HEK293T (cell line): ENCODE measurements around the gene CNKSR3.

Source experiments
- CTCF ChIA-PET: fragments of 350-600 bp; formaldehyde crosslinking; extraction: SDS; loops from one replicate; lab custom pipeline; 2021; ENCODE audit warnings: antibody characterized with exemption, inconsistent platforms; lab: Yijun Ruan, JAX
- POLR2A ChIA-PET: fragments of 350-600 bp; formaldehyde crosslinking; extraction: SDS; loops from one replicate; lab custom pipeline; 2020; ENCODE audit warnings: antibody characterized with exemption, inconsistent platforms; lab: Yijun Ruan, JAX
- DNase-seq: peaks from one replicate; pipeline ENCODE4 v3.0.0; 2012; ENCODE audit warnings: mixed read lengths; ENCODE audit errors: extremely low spot score
- ARNT ChIP-seq: fragments of 450-650 bp; IDR thresholded peaks from 2 replicates; pipeline ENCODE4 v1.6.1; 2017; ENCODE audit warnings: mild to moderate bottlenecking
- BHLHE40 ChIP-seq: fragments of 450-650 bp; IDR thresholded peaks from 2 replicates; pipeline ENCODE4 v1.6.1; 2016; ENCODE audit warnings: mild to moderate bottlenecking, moderate library complexity, borderline replicate concordance
- CTBP1 ChIP-seq: fragments of 450-650 bp; IDR thresholded peaks from 2 replicates; pipeline ENCODE4 v1.6.1; 2016; ENCODE audit warnings: borderline replicate concordance
- ELF4 ChIP-seq: fragments of 450-650 bp; IDR thresholded peaks from 2 replicates; pipeline ENCODE4 v1.6.1; 2017; ENCODE audit warnings: antibody characterized with exemption
- FOXA1 ChIP-seq: fragments of 450-650 bp; IDR thresholded peaks from 2 replicates; pipeline ENCODE4 v1.6.1; 2016; ENCODE audit warnings: mild to moderate bottlenecking
- FOXK2 ChIP-seq: fragments of 450-650 bp; IDR thresholded peaks from 2 replicates; pipeline ENCODE4 v1.6.1; 2016; ENCODE audit warnings: mild to moderate bottlenecking
- FOXM1 ChIP-seq: fragments of 450-650 bp; IDR thresholded peaks from 2 replicates; pipeline ENCODE4 v1.6.1; 2017; ENCODE audit warnings: mild to moderate bottlenecking, borderline replicate concordance
- HDGF ChIP-seq: fragments of 450-650 bp; IDR thresholded peaks from 2 replicates; pipeline ENCODE4 v1.6.1; 2017; ENCODE audit warnings: antibody characterized with exemption, borderline replicate concordance
- L3MBTL2 ChIP-seq: fragments of 450-650 bp; conservative IDR thresholded peaks from 2 replicates; pipeline ENCODE4 v1.6.1; 2016; ENCODE audit warnings: mild to moderate bottlenecking
- LEF1 ChIP-seq: fragments of 450-650 bp; IDR thresholded peaks from 2 replicates; pipeline ENCODE4 v1.6.1; 2017; ENCODE audit warnings: mild to moderate bottlenecking, borderline replicate concordance
- NFRKB ChIP-seq: fragments of 450-650 bp; IDR thresholded peaks from 2 replicates; pipeline ENCODE4 v1.6.1; 2016; ENCODE audit warnings: mild to moderate bottlenecking, moderate library complexity
- PKNOX1 ChIP-seq: fragments of 450-650 bp; IDR thresholded peaks from 2 replicates; pipeline ENCODE4 v1.6.1; 2016
- SP1 ChIP-seq: fragments of 450-650 bp; IDR thresholded peaks from 2 replicates; pipeline ENCODE4 v1.6.1; 2017
- SUZ12 ChIP-seq: fragments of 450-650 bp; IDR thresholded peaks from 2 replicates; pipeline ENCODE4 v1.6.1; 2016; ENCODE audit warnings: mild to moderate bottlenecking
- TARDBP ChIP-seq: fragments of 450-650 bp; IDR thresholded peaks from 2 replicates; pipeline ENCODE4 v1.6.1; 2016
- ZNF384 ChIP-seq: fragments of 450-650 bp; IDR thresholded peaks from 2 replicates; pipeline ENCODE4 v1.6.1; 2016

Gene CNKSR3

GRCh38 chr6:154458565-154459470, 51.7 kb downstream of the CNKSR3 start:
- CTCF ChIA-PET: interaction anchor here (0.5 to 1.0 kb wide), 6 partner anchors 7 to 277 kb away, joined by 3 to 12 read pairs (median 3); partner anchors contain the start of gene CNKSR3
- no peak for TF ChIP-seq FOXM1
- TF ChIP-seq TARDBP: peak; percentile 35; the same call in 1 of the 2 replicates
- POLR2A ChIA-PET: interaction anchor here (1.0 kb wide), 1 partner anchor 12 kb away, joined by 3 read pairs; no protein-coding TSS in a partner anchor
- DNase-seq: no peak

GRCh38 chr6:154457881-154458284, 52.6 kb downstream of the CNKSR3 start:
- TF ChIP-seq SUZ12: no peak
- TF ChIP-seq TARDBP: no peak
- no peak for TF ChIP-seq ZNF384
- TF ChIP-seq SP1: no peak
- TF ChIP-seq BHLHE40: no peak
- no peak for TF ChIP-seq FOXK2
- no peak for TF ChIP-seq ELF4
- TF ChIP-seq NFRKB: no peak
- no peak for TF ChIP-seq HDGF
- no peak for TF ChIP-seq FOXA1
- TF ChIP-seq PKNOX1: no peak
- TF ChIP-seq LEF1: no peak
- no peak for TF ChIP-seq ARNT
- no peak for TF ChIP-seq CTBP1
- TF ChIP-seq FOXM1: no peak
- TF ChIP-seq L3MBTL2: no peak
- no peak for DNase-seq
- CTCF ChIA-PET: interaction anchor here (0.6 to 1.2 kb wide), 4 partner anchors 8 to 99 kb away, joined by 3 to 12 read pairs (median 4); no protein-coding TSS in a partner anchor
- POLR2A ChIA-PET: interaction anchor here (1.0 kb wide), 1 partner anchor 11 kb away, joined by 3 read pairs; no protein-coding TSS in a partner anchor

DNA sequence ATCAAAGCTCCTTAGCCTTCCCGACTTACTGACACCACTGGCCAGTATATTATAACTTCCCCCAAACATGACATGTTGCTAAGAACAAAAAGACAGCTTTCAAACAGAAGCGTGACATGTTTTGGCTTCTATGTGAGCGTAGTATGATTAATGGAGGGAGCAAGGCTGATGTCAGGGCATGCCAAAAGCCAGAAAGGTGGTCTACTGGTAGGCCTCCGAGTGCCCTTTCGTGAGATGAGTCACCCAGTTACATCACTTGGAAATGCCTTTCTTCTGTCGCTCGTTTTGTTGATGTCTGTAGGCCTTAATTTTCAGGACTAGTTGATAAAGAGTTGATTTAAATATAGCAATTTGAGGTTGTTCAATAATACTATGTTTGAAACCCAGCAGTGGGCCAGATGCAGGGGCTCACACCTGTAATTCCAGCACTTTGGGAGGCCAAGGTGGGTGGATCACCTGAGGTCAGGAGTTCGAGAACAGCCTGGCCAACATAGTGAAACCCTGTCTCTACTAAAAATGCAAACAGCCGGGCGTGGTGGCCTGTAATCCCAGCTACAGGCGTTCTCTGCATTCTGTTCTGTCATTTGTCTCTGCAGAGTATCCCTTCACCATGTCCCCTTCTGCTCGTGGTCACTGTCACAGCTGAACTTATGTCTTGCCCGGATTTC, 53.3 kb downstream of the CNKSR3 start:
- ChIA-PET POLR2A (no interaction called here), CTCF (interaction anchor here (0.6 to 1.2 kb wide), 3 partner anchors 8 to 57 kb away, joined by 3 read pairs; no protein-coding TSS in a partner anchor)
- no peak for DNase-seq
- TF ChIP-seq ZNF384 (no peak), PKNOX1 (0 out of 2 replicates have a peak, but pooled peaks have one; percentile 14)

DNA sequence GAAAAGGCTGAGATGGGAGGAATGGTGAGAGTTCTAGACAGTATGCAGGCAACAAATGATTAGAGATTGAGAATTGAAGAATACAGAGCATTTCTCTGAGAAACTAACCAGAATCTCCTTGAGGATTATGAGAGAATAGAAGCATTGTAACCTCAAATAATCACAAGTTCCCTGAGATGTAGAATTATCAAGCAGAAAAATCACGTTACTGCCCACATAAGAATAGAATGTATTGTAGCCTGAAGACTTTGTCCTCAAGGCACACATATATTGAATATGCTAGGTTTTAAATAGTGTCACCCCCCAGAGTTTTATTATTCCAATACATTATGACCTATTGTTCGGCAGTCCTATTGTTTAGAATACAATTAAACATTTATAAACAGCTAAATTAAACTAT, 57.2 kb downstream of the CNKSR3 start:
- TF ChIP-seq BHLHE40: no peak
- no peak for TF ChIP-seq NFRKB
- TF ChIP-seq ELF4: no peak
- no peak for TF ChIP-seq SUZ12
- TF ChIP-seq ZNF384: no peak
- no peak for TF ChIP-seq TARDBP
- DNase-seq: no peak
- POLR2A ChIA-PET: no interaction called here
- CTCF ChIA-PET: no interaction called here

DNA sequence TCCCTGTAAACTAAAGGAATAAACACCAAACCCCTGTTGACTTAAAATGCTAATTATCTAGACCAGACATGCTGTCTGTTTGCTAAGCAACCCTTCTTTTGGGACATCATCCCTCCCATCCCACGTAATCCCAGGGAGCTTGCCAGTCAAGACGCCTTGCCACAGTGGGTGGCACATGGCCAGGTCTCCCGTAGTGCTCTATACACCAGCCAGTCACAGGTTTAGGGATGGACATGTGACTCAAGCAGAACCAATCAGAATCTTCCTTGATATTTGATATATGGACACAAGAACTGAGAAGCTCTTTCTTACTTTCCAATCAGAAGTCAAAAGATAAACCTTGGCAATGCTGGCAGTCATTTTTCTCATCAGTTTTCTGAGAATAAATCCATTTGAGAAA, 60.0 kb downstream of the CNKSR3 start:
- TF ChIP-seq HDGF (no peak), PKNOX1 (no peak), SP1 (no peak), FOXA1 (no peak), ARNT (no peak), BHLHE40 (no peak), CTBP1 (no peak), SUZ12 (no peak), TARDBP (no peak), L3MBTL2 (no peak), LEF1 (no peak), FOXK2 (no peak), ELF4 (no peak), FOXM1 (no peak)
- ChIA-PET CTCF (no interaction called here), POLR2A (no interaction called here)
- no peak for DNase-seq

DNA sequence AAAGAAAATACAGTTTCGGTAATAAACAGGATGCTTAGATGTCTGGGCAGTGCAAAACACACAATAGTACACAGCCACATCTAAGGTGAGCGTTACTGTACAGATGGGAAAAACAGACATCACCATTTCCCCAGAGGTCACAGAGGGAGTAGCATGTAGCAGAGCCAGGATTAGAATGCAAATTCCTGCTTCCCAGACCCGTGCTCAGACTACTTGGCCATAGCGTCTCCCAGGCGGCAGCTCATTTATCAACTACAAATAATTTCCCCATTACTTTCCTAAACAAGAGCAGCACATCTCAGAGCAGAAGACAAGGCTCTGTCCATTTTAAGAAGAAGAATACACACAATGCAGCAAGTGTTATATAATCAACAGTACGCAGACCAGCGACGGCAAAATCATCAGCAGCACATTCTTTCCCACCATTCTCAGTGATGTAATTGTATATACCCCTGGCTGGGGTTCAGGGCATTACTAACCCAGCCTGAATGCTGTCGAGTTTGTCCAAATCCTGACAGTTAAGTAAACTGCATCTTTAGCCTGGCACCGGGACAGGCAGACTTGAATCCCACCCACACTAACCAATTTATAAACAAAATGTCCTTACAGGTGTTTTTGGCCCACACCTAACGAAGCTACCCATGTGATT, 61.9 kb downstream of the CNKSR3 start:
- POLR2A ChIA-PET: interaction anchor here (1.5 kb wide), 1 partner anchor 62 kb away, joined by 4 read pairs; the partner anchor contains the start of gene CNKSR3
- CTCF ChIA-PET: interaction anchor here (0.7 to 1.7 kb wide), 5 partner anchors 9 to 173 kb away, joined by 3 to 12 read pairs (median 4); no protein-coding TSS in a partner anchor
- TF ChIP-seq FOXK2: no peak
- no peak for TF ChIP-seq HDGF
- no peak for TF ChIP-seq FOXM1
- no peak for TF ChIP-seq FOXA1
- no peak for TF ChIP-seq LEF1
- no peak for TF ChIP-seq ELF4
- no peak for TF ChIP-seq ARNT
- no peak for TF ChIP-seq NFRKB
- TF ChIP-seq TARDBP: no peak
- no peak for TF ChIP-seq BHLHE40
- TF ChIP-seq ZNF384: no peak
- peak; percentile 63 for DNase-seq
